RWPE2 (cell line): ENCODE measurements around the gene EHMT2.

ENCODE experiments used
- ATAC-seq: fragments of 200-7000 bp; cut with Tn5 transposase; 3 replicates; pipeline ENCODE4 v1.9.1; 2021; ENCODE audit warnings: low read depth
- DNase-seq: peaks from one replicate; pipeline ENCODE4 v3.0.0-alpha.2; 2020; ENCODE audit warnings: low spot score
- H3K27ac ChIP-seq: fragments of 450-650 bp; 2 replicates; pipeline ENCODE4 v1.5.1; 2017; ENCODE audit warnings: mild to moderate bottlenecking; ENCODE audit not compliant: poor library complexity, severe bottlenecking
- H3K27me3 ChIP-seq: fragments of 250-450 bp; sonication (Bioruptor Pico); 2 replicates; pipeline ENCODE4 v1.5.1; 2021; ENCODE audit warnings: mild to moderate bottlenecking, moderate library complexity; ENCODE audit not compliant: insufficient read depth, poor library complexity, severe bottlenecking
- H3K36me3 ChIP-seq: fragments of 250-450 bp; sonication (Bioruptor Pico); 2 replicates; pipeline ENCODE4 v1.5.1; 2020; ENCODE audit warnings: low read depth, mild to moderate bottlenecking, moderate library complexity
- H3K4me1 ChIP-seq: fragments of 250-450 bp; sonication (Bioruptor Pico); 2 replicates; pipeline ENCODE4 v1.5.1; 2021; ENCODE audit warnings: mild to moderate bottlenecking, moderate library complexity; ENCODE audit not compliant: insufficient read depth, poor library complexity, severe bottlenecking
- H3K4me3 ChIP-seq: fragments of 250-450 bp; sonication (Bioruptor Pico); 2 replicates; pipeline ENCODE4 v1.5.1; 2021; ENCODE audit warnings: mild to moderate bottlenecking, moderate library complexity; ENCODE audit not compliant: severe bottlenecking
- H3K9me3 ChIP-seq: fragments of 250-450 bp; sonication (Bioruptor Pico); 2 replicates; pipeline ENCODE4 v1.5.1; 2021; ENCODE audit warnings: mild to moderate bottlenecking, moderate library complexity; ENCODE audit not compliant: severe bottlenecking
- CTCF ChIP-seq: fragments of 450-650 bp; IDR thresholded peaks from one replicate; pipeline ENCODE4 v1.5.1; 2017; ENCODE audit warnings: mild to moderate bottlenecking, moderate library complexity; ENCODE audit not compliant: poor library complexity, severe bottlenecking

EHMT2 gene

DNA sequence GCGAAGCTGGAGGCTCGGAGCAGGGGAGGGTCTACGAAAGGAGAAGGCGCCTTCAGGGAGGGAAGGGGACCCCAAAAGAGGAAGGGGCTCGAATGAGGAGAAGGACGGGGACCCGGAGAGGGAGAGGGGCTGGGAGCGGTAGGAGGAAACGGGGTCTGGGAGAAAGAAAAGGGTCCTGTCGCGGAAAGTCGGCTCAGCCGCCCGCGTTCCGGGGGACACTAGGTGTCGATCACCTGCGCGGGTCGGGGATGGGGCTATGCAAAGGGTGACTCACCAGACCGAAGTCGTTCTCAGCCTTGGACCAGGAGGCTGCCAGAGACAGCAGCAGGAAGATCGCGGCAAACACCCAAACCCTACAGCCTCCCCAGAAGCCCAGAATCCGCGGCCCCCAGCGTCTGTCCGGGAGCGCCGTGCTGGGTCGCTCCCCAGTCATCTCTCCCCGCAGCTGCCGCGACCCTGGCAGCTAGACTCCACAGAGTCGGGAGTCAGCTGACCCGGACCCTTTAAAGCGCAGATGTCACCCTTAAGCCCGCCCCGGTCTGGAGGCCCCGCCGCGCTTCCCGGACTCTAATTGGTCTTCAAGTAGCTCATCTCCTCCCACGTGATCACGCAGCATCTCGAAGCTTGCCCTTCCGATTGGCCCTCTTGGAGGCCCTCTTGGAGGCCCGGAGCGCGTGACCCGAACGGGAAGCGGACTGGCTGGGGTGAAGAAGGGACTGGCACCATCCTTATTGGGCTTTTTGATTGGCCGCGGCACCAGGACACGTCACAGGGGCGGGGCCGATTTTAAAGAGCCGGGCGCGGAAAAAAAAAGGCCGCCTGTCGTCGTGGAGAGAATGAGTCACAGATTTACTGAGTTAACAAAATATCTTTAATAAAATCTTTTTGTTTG lies 34.9 kb downstream of the EHMT2 start, which contains the start of gene NEU1:
TSS of gene NEU1 (minus strand) at position 478 of the 892 bp plus-strand sequence. CDS start at position 433, 45 bp downstream.
- DNase-seq (peak; percentile 100), ATAC-seq (peak; percentile 96)
- H3K9me3 ChIP-seq: no peaks in the 10 kb centered on the region
- H3K27me3 ChIP-seq: no peaks in the 10 kb centered on the region
- H3K36me3 ChIP-seq: 0 out of 2 replicates have a peak, but pooled peaks cover 13% of the 10 kb centered on the region
- TF ChIP-seq CTCF: no peak
- peak within 1 kb of the TSS; percentile 66 for H3K4me3 ChIP-seq
- no peaks in the 10 kb centered on the region for H3K4me1 ChIP-seq
- H3K27ac ChIP-seq: peak within 1 kb of the TSS; percentile 60

DNA sequence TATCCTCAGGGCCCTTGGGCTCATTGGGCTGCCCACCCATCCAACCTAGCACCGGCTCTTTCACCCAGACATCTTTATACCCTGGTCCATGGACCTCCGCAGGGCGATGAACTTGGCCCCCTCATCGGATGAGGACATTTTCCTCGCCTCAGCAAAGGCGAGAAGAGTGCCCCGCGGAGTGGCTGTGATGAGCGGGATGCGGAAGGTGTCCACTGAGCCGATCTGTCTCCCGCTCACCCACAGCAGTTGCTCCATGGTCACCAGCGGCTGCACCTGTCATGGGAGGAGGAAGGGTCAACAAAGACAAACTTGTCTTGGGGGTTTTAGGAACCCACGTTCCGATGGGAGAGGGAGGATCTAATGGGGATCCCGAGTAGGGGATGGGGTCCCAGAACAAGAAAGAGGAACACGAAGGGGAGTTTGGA lies 35.6 kb downstream of the EHMT2 start:
- Histone ChIP-seq H3K36me3 (0 out of 2 replicates have a peak, but pooled peaks cover 13% of the 10 kb centered on the region), H3K4me3 (peak overlapping the region; percentile 66), H3K27me3 (no peaks in the 10 kb centered on the region), H3K4me1 (no peaks in the 10 kb centered on the region), H3K27ac (no peak overlapping the region), H3K9me3 (no peaks in the 10 kb centered on the region)
- no peak for ATAC-seq
- DNase-seq: no peak
- TF ChIP-seq CTCF: no peak

DNA sequence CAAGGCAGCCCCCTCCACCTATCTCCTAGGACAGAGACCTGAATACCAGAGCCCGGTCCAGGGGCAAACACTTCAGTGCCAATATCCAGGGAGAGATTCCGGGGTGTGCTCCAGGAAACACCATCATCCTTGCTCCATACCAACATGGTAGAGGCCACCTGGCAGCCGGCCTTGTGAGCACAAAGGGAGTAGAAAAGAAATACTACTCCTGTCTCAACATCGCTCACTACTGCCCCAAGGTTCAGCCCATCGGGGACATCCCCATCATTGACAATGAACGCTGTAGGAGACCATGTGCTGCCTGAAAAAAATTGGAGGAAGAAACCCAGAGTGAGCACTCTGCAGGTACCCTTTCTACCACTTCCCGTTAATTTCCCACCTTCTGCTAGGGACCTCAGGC lies 36.3 kb downstream of the EHMT2 start:
- no peaks in the 10 kb centered on the region for H3K4me1 ChIP-seq
- no peaks in the 10 kb centered on the region for H3K9me3 ChIP-seq
- 0 out of 2 replicates have a peak, but pooled peaks cover 13% of the 10 kb centered on the region for H3K36me3 ChIP-seq
- TF ChIP-seq CTCF: no peak
- no peak for ATAC-seq
- no peak overlapping the region for H3K4me3 ChIP-seq
- DNase-seq: no peak
- H3K27me3 ChIP-seq: no peaks in the 10 kb centered on the region
- H3K27ac ChIP-seq: no peak overlapping the region

DNA sequence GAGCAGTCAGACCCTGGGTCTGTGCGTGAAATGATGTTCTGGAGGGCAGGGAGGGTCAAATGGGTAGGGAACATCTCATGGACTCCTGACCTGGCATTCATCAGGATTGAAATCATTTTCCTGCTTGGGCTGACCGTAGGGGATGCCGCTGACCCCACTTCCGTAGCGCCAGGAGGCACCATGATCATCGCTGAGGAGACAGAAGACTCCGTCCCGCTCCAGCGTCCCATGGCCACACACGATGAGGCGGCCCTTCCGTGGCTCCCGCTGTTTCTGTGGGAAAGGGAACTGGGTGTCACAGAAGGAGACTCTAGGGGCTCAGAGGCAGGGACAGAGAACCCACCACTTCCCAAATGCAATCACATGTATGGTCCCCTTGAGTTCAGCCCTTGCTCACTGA lies 37.1 kb downstream of the EHMT2 start:
- Histone ChIP-seq H3K4me1 (no peaks in the 10 kb centered on the region), H3K9me3 (no peaks in the 10 kb centered on the region), H3K4me3 (no peak overlapping the region), H3K27me3 (no peaks in the 10 kb centered on the region), H3K36me3 (0 out of 2 replicates have a peak, but pooled peaks cover 13% of the 10 kb centered on the region), H3K27ac (no peak overlapping the region)
- ATAC-seq (no peak), DNase-seq (no peak)
- no peak for TF ChIP-seq CTCF

- Histone ChIP-seq H3K4me1 (no peaks in the 10 kb centered on the region), H3K36me3 (0 out of 2 replicates have a peak, but pooled peaks cover 13% of the 10 kb centered on the region), H3K27ac (no peak overlapping the region), H3K9me3 (no peaks in the 10 kb centered on the region), H3K27me3 (no peaks in the 10 kb centered on the region), H3K4me3 (no peak overlapping the region)
- TF ChIP-seq CTCF: no peak
- DNase-seq (no peak), ATAC-seq (no peak)
Measured at GRCh38 chr6:31859923-31860322, 37.6 kb downstream of the EHMT2 start.
